ENCODE results near the gene PSORS1C1. TPM values are rescaled to one million over a fixed set of nuclear protein-coding genes. Genes with fewer than 3 reads are reported as not detected.

Gene PSORS1C1
- total and polyA plus RNA-seq, 2 of the 4 experiments (the other 2 are of a cell fraction): 0.36 to 1.1 TPM

GRCh38 chr6:31096656-31097055 lies 17.9 kb upstream of the PSORS1C1 start:
- no peak overlapping the region for H2BK20ac ChIP-seq (ENCODE audit: low read depth, low read length)
- H3K27ac ChIP-seq (ENCODE audit: insufficient read depth, low read length): no peak overlapping the region
- ChIA-PET CTCF (interaction anchor here (1.2 kb wide), 1 partner anchor 9 kb away, joined by 3 read pairs; no protein-coding TSS in a partner anchor), POLR2A (ENCODE audit: unreplicated experiment) (no interaction called here)
- H3K4me1 ChIP-seq (ENCODE audit: control insufficient read depth, insufficient read depth, low read length): no peaks in the 10 kb centered on the region
- no peak overlapping the region for H4K91ac ChIP-seq (ENCODE audit: insufficient read depth, low read depth, low read length)
- no peak overlapping the region for H2AFZ ChIP-seq (replicated peaks; ENCODE audit: low read length, poor library complexity)
- H2BK120ac ChIP-seq (ENCODE audit: low read depth, low read length): no peak overlapping the region
- H3K9ac ChIP-seq (ENCODE audit: low read depth, low read length): no peak overlapping the region
- no peak overlapping the region for H4K5ac ChIP-seq (ENCODE audit: low read depth, low read length)
- in situ Hi-C loops (cut with MboI; ENCODE audit: low sequenced_read_pairs): loop anchor here (25.0 kb wide), 1 partner anchor 609 kb away; the partner anchor contains the start of gene HLA-E
- DNase-seq (no peak), ATAC-seq (ENCODE audit: low read depth) (no peak)
- H2AK9ac ChIP-seq (replicated peaks; ENCODE audit: low read depth, low read length, poor library complexity): no peak overlapping the region
- no peak overlapping the region for H3K56ac ChIP-seq (ENCODE audit: extremely low read depth, insufficient read depth, low read length)
- no peaks in the 10 kb centered on the region for H3K9me1 ChIP-seq (ENCODE audit: insufficient read depth, low read length)
- TF ChIP-seq NFE2L2 (IDR thresholded peaks at IDR 0.05; ENCODE audit: low read depth, low read length): no peak
- no peak for TF ChIP-seq RAD21 (IDR thresholded peaks at IDR 0.05; ENCODE audit: low read length)
- TF ChIP-seq ELK1 (IDR thresholded peaks at IDR 0.05; ENCODE audit: borderline replicate concordance, low read depth, low read length): no peak
- TF ChIP-seq BHLHE40 (IDR thresholded peaks at IDR 0.05; ENCODE audit: low read depth, low read length): no peak
- TF ChIP-seq, protein P1, sequence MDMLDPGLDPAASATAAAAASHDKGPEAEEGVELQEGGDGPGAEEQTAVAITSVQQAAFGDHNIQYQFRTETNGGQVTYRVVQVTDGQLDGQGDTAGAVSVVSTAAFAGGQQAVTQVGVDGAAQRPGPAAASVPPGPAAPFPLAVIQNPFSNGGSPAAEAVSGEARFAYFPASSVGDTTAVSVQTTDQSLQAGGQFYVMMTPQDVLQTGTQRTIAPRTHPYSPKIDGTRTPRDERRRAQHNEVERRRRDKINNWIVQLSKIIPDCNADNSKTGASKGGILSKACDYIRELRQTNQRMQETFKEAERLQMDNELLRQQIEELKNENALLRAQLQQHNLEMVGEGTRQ (IDR thresholded peaks at IDR 0.05; ENCODE audit: low read depth, low read length): no peak
- no peak for TF ChIP-seq POLR2A (IDR thresholded peaks at IDR 0.05; ENCODE audit: low read depth, low read length)
- TF ChIP-seq RFX5 (IDR thresholded peaks at IDR 0.05; ENCODE audit: low read depth, low read length): no peak
- TF ChIP-seq SMC3 (IDR thresholded peaks at IDR 0.05; ENCODE audit: low read depth, low read length): no peak
- no peak for TF ChIP-seq MAFK (IDR thresholded peaks at IDR 0.05; ENCODE audit: low read depth, low read length)
- no peak for TF ChIP-seq MXI1 (IDR thresholded peaks at IDR 0.05; ENCODE audit: borderline replicate concordance, low read depth, low read length)
- no peak for TF ChIP-seq FOS (IDR thresholded peaks at IDR 0.05; ENCODE audit: low read depth, low read length)
- no peak for TF ChIP-seq CEBPB (IDR thresholded peaks at IDR 0.05; ENCODE audit: low read depth, low read length)
- TF ChIP-seq RCOR1 (IDR thresholded peaks at IDR 0.05; ENCODE audit: insufficient replicate concordance, low read length): no peak
- TF ChIP-seq CHD1 (IDR thresholded peaks at IDR 0.05; ENCODE audit: low read depth, low read length): no peak
- TF ChIP-seq MAZ (IDR thresholded peaks at IDR 0.05; ENCODE audit: borderline replicate concordance, low read depth, low read length): no peak
- no peak for TF ChIP-seq CTCF (conservative IDR thresholded peaks at IDR 0.05; ENCODE audit: low read depth, low read length)
- no peaks in the 10 kb centered on the region for H3K36me3 ChIP-seq (ENCODE audit: control insufficient read depth, insufficient read depth, low read length)
- H3K27me3 ChIP-seq (ENCODE audit: control insufficient read depth, insufficient read depth, low read length): peaks cover 4% of the 10 kb centered on the region
- dilution Hi-C loops (cut with HindIII; ENCODE audit: low sequenced_read_pairs, unreplicated experiment): no loop called here
- H3K4ac ChIP-seq (ENCODE audit: low read depth, low read length): no peak overlapping the region
- H3K9me3 ChIP-seq (ENCODE audit: control insufficient read depth, insufficient read depth, low read length): no peaks in the 10 kb centered on the region
- intact Hi-C loops (cut with micrococcal nuclease): no loop called here
- H2BK15ac ChIP-seq (ENCODE audit: low read depth, low read length): no peak overlapping the region
- no peak overlapping the region for H2BK5ac ChIP-seq (ENCODE audit: low read depth, low read length, poor library complexity, severe bottlenecking)
- H4K20me1 ChIP-seq (ENCODE audit: insufficient read depth, low read length): no peaks in the 10 kb centered on the region
- no peak overlapping the region for H3K18ac ChIP-seq (ENCODE audit: low read depth, low read length)
- no peak overlapping the region for H3K23ac ChIP-seq (ENCODE audit: low read depth, low read length)
- no peak overlapping the region for H3K4me2 ChIP-seq (ENCODE audit: low read depth, low read length)
- H3K4me3 ChIP-seq (ENCODE audit: insufficient read depth, low read depth, low read length): no peak overlapping the region
- no TSS peak for BruUV-seq (replicated peaks)
- WGBS, 2 experiments (ENCODE audit: extremely low coverage in 2 of 2, insufficient read length in 1 of 2): 90% methylated on average over 2 of the region's 5 CpGs; no CpG with 5 or more reads in 1 of the 2 experiments
- H3K79me1 ChIP-seq (ENCODE audit: low read depth in 1 of 2, low read length in 2 of 2): no peaks in the 10 kb centered on the region
- no peak overlapping the region for H3K14ac ChIP-seq (replicated peaks; ENCODE audit: low read depth, low read length)
- H2AK5ac ChIP-seq (ENCODE audit: low read depth, low read length): no peak overlapping the region
- no peak overlapping the region for H4K8ac ChIP-seq (ENCODE audit: low read depth in 2 of 2, low read length in 2 of 2)
